ENCODE measurements around the gene LONRF2.

LONRF2 gene

DNA sequence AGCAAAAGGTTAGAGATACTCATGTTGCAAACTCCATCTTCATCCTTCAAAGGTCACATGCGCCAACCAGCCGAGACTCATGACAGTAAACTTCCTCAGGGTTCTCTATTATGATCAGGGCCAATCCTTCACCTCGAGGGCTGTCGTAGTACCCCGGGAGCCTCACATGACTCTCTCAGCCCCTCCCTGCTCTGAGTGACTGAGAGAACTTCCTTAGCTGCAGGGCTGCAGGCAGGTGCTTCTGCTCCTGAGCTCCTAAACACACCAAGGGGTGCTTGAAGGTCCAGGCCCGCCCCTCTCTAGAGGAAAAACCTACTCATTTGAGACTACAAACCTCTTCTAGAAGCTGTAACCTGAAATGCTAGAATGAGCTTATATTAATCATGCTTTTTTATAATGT is 48.2 kb downstream of the LONRF2 start:
- no peak for DNase-seq

DNA sequence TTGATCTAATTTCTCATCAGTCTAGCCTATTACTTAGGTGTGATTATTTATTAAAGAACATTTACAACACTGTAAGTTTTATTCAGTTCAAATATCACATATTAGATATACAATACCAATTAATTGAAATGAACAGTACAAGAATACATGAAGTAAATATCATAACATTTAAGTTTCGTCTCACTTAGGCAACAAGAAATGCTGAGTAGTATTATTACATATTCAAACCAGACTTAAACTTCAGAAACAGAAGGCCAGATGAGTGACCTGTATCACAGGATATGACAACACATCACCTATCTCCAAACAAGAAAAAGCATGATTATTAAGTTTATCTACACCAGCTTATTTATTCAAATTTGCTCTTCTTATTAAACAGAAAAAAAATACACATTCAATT is 48.9 kb downstream of the LONRF2 start:
- DNase-seq, result no peak

DNA sequence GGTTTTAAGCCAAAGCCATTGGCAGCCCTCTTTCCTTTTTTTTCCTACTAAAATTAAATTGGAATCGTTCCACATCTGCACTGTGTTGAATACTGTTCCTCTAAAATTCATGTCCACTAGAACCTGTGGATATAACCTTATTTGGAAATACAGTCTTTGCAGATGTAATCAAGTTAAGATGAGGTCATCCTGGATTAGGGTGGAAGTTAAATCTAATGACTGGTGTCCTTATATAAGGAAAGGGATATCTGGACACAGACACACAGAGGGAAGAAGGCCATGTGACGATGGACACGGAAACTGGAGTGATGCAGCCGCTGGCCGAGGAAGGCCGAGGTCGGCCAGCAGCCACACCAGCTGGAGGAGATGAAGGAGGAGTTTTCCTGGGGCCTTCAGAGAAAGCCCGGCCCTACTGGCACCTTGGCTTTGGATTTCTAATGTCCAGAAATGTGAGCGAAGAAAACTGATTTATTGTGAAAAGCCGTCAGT is 49.4 kb downstream of the LONRF2 start:
- no peak for DNase-seq

DNA sequence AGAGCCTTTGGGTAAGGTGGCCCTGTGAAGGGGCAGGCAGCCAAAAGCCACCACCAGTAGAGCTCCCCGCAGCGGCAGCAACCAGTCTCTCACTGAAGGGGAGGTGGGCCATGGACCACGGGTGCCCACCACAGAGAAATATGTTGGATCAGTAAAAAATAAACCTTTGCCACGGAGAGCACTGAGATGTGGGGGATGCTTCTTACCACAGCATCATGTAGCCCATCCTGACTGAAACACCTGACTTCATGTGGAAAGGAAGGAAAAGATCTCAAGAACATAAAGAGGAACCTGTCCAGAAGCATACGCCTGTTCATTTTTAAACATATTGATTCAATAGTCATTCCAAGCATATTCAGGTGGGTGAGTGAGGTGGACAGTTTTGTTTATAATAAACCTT is 51.1 kb downstream of the LONRF2 start:
- DNase-seq, result no peak

GRCh38 chr2:100270381-100271146 is 51.7 kb downstream of the LONRF2 start:
- no peak for DNase-seq

DNA sequence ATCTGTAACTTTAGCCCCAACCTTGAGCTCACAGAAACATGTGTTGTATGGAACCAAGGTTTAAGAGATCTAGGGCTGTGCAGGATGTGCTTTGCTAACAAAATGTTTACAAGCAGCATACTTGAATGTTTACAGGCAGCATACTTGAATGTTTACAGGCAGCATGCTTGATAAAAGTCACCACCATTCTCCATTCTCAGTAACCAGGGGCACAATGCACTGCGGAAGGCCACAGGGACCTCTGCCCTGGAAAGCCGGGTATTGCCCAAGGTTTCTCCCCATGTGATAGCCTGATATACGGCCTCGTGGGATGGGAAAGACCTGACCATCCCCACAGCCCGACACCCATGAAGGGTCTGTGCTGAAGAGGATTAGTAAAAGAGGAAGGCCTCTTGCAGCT is 52.4 kb downstream of the LONRF2 start:
- no peak for DNase-seq

- no peak for DNase-seq
Observed at GRCh38 chr2:100268986-100269385, 53.3 kb downstream of the LONRF2 start.

- DNase-seq, result no peak
Observed at GRCh38 chr2:100267751-100268150, 54.5 kb downstream of the LONRF2 start.

DNA sequence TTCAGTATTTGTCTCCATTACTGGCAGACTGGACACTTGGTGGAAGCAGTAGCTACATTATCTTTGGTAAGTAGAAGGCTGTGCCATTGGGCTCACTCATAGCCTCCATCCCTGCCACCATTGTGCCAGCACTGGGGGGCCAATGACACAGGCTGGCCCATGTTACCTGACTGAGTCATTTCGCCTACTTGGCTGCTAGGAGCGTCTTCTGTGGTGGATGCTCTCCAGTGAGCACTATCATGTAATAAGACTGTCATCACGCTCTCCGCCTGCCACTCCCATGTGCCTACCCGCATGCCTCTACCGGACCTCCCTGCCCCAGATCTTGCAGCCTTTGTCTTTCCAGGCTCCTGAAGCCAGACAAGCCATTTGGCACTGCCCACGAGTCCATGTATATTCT is 56.2 kb downstream of the LONRF2 start:
- DNase-seq, result no peak

- no peak for DNase-seq
Observed at GRCh38 chr2:100265226-100265625, 57.1 kb downstream of the LONRF2 start.

DNA sequence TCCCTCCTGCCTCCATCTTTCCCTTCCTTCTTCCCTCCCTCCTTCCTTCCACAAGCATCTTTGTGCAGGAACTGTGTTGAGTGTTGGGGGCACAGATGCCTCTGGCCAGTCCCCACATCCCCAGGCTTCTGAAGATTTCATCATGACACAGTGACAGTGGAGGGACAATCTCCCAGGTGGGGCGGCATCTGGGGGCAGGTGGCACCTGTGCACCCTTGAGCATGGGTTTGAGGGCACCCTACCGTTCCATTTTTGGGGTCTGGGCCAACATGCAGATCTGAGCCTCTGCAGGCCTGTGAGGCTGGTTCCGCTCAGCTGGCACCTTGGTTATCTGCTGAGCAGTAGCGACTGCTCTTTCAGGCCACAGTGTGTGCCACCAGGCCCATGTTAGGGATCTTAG is 57.6 kb downstream of the LONRF2 start:
- no peak for DNase-seq

GRCh38 chr2:100264121-100264520 is 58.2 kb downstream of the LONRF2 start:
- no peak for DNase-seq

GRCh38 chr2:100262555-100263320 is 59.6 kb downstream of the LONRF2 start:
- peak; percentile 61 for DNase-seq

DNA sequence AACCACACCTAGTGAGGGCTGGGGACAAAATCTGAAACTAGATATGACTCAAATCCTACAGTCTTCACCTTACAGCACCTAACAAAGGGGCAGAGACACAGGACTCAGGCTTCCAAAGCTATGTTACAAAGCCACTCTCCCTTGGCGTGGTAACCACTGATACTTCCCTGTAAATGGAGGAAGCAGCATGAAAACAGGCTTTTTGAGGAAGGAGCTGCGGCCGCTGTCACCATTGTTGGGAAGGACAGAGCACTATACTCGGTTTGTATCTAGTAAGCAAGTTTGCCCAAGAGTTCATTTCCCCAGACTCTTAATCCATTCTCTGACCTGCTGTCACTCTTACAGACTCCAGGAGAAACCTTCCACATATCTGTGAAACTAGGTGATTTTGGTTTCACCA is 60.3 kb downstream of the LONRF2 start:
- no peak for DNase-seq

DNA sequence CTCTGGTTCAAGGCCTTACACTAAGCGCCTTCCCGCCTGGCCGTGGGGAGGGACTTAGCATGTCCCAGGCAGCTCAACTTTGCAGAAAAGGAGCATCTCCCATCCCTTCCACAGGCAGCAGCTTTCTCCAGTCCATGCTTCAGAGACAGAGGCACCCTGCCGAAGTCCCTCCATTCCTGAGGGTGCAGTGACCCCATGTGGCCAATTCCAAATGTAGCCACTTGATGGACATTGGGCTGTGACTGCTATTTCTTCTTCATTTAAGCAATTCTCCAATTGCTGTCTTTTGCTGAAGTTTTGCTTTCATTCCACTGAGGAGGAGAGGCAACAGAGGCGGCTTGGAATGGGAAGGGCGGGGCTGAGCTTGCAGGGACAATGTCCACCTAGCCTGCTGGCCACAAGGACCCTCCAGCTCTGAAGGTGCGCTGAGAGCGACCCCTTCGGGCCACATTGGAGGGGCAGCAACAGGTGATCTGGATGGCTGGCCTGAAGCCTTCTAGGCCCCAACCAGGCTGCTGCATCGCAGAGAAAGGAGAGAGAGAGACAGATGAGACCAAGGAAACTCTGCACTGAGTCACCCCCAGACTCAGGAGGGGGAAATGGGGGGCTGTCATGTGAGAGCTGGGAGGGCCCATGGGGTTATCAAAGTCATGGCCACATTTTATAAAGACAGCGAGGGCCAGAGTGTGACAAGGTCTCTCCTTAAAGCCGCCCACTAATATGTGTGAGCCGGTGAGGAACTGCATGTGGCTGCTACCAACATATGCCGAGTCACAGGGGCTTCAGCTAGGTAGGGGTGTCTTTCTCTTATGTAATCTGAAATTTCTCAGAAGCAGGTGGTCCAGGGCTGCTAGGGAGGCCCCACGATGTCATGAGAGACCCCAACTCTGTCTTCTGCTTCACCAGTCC is 61.3 kb downstream of the LONRF2 start:
- DNase-seq, result peak; percentile 14

DNA sequence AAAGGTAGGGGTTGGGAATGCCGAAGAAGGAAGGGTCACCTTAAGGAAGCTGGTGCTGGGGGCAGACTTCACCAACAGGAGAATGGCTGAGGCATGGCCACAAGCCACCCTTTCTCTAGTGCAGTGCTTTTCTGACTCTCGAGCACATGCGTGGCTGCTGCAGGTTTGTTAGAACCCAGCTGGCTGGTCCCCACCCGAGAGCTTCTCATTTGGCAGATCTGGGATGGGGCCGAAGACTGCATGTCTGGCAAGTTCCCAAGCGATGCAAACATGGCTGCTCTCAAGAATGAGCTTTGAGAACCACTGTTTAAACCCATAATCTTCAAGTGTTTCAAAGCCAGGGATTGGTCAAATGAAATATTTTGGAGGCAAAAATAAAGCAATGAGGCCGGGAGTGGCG is 63.2 kb downstream of the LONRF2 start:
- no peak for DNase-seq

GRCh38 chr2:100257939-100258338 is 64.4 kb downstream of the LONRF2 start:
- no peak for DNase-seq

- DNase-seq, result no peak
Observed at GRCh38 chr2:100256849-100257248, 65.5 kb downstream of the LONRF2 start.

GRCh38 chr2:100256416-100256815 is 65.9 kb downstream of the LONRF2 start:
- DNase-seq, result no peak

DNA sequence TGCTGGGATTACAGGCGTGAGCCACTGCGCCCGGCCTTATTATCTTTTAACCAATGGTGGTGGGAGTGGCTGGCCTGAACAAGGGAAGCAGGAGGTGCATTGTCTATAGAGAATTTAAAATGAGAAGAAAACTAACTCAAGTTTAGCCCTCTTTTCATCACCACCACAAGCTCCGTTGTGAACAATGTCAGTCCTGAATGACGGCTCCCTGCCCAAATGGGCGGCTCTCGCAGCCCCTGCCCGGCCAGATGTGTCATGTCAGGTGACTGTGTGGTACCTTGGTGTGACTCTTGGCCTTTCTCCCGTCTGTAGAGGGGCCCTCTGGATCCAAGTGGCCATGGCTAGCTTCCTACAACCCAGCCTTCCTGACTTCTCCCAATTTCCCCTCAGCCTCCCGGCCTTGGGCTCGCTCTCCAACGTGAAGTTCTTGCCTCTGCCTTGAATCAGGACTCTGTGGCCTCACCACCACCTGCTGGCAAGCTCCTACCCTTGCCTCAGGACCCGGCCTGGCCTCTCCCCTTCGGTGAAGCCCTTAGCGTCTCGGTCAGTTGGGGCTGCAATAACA is 67.6 kb downstream of the LONRF2 start:
- no peak for DNase-seq

DNA sequence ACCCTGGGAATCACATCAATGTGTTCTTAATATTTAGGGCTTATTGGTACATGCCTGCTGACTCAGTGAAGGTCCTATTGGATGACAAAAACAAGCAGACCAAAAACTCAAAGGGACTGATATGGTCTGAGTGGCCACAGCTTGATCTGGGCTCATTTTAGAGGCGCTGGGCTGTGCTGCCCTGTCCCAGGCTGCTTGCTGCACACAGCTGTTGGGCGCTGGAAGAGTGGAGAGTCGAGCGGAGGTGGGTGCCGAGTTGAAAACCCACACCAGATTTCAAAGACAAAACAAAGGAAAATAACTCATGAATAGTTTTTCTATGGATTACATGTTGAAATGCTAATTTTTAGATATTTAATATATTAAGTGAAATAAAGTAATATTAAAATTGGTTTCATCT is 68.5 kb downstream of the LONRF2 start:
- DNase-seq, result no peak

DNA sequence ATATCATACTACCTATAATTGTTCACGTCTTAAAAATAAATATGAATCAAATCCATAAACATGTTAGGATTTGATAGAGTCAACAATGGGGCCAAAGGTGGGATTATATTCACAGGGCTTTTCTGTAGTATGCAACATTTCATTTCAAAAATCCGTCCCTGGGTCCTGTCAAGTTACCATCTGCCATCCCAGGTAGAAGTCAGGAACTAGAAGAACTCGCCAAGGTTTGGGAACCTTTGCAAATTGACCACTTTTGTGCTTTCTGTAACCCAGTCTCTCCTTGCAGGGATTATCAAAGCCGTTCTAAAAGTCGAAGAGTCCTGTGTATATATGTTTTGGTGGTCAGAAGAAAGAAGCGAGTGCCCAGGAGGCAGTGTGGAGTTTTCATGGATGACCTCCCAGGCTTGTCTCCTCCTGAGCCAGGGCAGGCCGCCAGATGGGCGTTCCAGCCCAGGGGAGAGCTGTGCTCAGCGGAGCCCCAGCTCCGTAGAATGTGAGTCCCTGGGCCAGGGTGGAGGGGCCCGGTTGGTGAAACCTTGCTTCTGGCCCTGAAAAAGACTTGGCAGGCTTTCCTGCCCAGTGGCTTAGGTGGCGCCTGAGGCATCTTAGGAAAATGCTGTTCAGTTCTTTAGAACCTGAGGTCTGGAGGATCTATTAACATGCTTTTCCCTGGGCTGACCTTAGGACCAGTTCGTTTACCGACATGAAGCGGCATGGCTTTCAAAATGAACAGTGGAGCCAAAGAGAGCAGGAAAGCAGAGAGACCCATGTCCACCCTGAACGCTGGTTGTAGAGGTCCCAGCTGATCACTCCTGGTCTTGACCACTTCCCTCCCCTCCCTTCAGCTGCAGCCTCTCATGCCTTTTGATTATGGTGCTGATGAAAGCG is 69.2 kb downstream of the LONRF2 start:
- no peak for DNase-seq

Measured in stimulated activated CD4-positive, alpha-beta T cell treated with anti-CD3 and anti-CD28 coated beads, Interleukin-4, amount 100 ng/mL, for 24 hours (primary cell).